ENCODE data around the gene FLG2.
"Not testable (repeated sequence)": the region's sequence is repeated elsewhere in the genome, so short reads cannot be mapped to it uniquely, and the experiment has no call there.

FLG2 gene

DNA sequence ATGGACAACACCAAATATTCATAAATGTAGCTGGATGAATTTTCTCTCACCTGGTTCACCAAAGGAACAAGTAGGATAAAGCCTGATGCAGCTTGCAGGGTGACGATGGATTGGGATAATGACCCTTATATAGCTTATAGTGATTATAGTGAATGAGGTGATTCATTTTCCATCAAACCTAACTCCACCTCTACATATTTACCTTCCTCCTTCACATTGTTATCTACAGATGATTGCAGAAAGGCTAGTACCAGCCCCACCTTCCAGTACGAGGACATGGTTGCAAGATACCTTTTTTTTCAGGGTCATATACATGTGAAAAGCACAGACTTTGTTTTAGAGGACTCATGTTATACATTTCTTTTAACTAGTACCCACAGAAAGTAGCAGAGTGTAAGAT lies at the start of gene FLG2:
Gene FLG2, minus strand, starts transcription at position 101 of the 400 bp plus-strand sequence. CDS start 1,122 bp downstream, outside the sequence.
- DNase-seq, result no peak

DNA sequence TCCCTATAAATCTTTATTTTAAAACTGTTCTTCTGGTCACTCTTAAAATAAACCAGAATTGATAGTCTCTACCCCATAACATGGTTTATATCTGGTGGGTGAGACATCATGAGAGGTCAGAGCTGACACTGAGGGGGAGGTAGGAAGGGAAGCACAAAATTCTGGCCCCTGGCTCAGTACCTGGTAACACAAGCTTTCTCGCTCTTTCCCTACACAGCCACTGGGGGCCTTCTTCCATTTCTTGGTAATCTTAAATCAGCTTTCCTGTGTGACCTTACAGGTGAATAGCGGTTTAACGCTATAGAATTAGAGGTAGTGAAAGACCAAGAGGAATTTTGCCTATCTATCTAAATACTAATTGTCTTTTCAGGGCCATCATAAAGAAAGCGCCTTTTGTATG lies 48.9 kb upstream of the FLG2 start:
- no peak for DNase-seq

DNA sequence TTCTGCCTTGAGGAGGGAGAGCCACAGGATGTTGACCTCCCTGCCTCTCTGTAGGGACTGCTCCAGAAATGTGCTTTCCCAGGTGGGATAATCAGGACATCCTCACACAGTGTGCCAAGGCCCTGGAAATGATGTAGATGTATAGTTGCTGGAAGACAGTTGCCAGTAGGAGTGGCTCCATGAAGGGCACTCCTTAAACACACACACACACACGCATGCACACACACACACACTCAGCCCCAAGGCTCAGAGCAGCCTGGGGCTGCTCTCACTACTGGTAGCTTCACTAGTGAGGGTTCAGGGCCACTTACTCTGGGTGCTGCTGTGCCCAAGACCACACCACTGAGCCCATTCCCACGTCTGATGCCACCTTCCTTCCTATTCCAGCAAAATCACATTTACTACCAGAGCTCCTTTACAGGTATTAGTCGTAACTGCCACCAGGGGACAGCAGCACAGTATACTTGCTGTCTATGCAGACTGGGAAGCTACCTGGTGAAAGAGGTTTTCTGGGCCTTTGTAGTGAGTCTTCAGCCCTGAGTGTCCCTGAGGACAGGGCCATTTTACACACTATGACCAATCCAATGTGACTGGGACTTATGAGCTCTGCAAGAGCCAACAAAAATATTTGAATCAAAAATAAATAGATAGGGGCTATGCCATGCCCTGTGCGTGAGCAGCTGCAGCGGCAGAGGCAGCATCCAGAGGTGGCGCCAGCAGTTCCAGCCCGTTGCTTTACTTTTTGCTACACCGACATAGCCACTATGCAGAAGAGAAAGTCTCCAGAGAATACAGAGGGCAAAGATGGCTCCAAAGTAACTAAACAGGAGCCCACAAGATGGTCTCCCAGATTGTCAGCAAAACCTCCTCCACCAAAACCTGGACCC lies 39.2 kb upstream of the FLG2 start:
- DNase-seq, result no peak

DNA sequence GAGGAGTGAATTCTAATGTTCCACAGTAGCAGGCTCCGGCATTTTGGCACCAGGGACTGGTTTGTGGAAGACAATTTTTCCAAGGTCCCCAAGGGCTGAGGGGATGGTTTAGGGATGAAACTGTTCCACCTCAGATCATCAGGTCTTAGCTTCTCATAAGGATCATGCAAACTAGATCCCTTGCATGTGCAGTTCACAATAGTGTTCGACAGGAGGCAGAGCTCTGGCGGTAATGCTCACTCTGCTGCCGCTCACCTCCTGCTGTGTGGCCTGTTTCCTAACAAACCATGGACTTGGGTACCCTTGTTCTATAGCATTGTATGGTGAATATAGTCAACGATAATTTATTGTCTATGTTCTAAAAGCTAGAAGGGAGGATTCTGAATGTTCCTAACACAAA lies 37.7 kb upstream of the FLG2 start:
- no peak for DNase-seq

DNA sequence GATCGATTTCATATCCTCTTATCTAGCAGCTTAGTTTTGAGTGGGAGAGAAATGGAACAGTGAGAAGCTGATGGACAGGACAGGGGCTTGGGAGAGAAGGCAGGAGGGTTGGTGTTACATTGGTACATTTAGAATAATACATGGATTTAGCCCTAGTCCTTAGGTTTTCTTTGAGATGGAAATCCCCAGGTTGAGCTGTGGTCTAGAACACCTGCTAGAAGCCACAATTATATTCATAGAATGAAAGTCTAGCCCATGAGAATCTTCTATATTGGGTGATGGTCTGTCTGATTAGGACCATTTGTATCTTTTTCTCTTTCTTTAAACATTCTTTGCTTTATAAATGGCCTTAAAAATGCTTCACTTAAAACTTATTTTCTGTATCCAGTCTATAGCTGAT lies 34.3 kb upstream of the FLG2 start:
- no peak for DNase-seq

DNA sequence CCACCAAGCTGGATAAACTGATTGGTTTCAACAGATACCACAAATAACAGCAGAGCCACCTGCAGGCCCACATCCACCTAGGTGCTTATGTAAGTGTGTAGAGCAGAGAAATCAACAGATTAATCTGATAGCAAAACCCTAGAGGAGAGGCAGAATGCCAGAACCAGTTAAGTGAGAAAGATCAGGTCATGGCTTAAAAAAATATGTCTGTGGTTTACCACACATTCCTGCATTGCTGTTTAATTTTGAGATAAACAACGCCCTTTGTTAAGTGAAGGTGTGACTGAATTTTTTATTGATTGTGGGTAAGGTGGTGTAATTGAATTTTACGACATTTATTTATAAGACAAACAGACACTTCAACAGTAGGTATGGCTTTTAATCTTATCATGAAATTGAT lies 33.1 kb upstream of the FLG2 start:
- no peak for DNase-seq

DNA sequence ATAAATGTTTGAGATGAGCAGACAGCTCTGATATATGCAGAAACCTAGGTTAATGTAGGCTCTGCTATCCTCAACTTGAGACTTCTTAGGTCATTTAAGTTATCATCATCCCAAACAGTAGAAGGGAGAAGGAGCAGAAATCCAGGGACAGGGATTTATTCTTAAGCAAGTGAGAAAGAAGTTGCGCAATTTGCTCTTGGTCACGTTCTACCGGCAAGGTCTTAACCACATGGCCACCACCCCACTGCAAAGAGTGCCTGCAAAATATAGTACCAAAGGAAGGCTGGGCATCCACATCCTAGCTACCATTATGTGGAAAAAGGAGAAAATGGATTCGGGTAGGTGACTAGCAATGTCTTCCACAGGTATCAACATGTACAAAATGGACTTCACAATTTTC lies 29.1 kb upstream of the FLG2 start:
- no peak for DNase-seq

DNA sequence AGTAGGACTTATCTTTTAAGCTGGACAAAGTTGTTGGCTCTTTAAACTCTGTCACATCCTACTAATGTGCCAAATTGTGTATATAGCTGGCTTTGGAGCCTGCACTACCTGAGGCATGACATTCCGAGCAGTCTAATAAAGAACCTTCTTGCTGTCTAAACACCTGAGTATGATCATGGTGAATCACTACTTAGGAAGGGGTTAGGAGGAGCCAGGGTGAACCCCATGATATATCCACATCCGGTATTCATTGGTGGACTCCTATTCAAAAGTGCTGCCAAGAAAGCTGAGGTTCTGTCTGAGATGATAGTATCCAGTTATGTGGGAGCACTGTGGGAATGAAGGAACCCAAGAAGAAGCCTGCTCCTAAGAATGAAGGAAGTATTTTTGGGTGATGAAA lies 27.1 kb upstream of the FLG2 start:
- DNase-seq, result no peak

DNA sequence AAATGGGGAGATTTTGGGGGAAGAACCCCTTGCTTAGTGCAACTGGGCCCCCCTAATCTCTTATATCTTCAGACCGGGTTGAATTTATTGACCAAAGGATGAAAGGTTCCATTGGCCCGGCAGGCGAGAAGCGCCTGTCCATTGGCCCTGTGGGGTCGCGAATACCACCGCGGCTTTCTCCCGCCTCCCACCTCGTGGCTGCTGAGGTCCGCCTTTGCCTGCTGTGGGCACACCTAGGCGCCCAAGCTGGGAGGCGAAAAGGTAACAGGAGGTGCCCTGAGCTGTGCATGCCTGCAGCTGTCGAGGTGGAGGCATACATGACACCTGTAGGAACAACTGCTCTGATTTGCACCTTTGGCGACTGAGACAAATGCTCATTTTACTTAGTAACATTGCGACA lies 21.1 kb upstream of the FLG2 start:
- DNase-seq, result no peak

DNA sequence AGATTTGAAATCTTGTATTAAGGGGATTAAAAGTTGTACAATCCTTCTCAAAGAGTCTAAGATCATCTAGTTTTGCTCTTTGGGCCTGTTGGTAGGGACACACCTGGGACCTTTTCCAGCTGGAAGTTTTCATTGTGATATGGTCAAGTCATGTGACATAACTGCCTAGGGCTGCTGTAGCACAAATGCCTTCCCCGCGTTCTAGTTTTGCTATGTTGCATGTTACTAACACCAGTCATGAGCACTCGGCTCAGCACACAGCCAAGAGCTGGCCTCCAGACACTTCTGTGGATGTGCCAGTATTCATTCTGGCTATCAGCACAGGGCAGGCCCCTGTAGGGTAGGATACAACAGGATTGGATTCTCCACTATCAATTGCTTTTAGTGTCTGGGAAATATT lies 14.6 kb upstream of the FLG2 start:
- no peak for DNase-seq

DNA sequence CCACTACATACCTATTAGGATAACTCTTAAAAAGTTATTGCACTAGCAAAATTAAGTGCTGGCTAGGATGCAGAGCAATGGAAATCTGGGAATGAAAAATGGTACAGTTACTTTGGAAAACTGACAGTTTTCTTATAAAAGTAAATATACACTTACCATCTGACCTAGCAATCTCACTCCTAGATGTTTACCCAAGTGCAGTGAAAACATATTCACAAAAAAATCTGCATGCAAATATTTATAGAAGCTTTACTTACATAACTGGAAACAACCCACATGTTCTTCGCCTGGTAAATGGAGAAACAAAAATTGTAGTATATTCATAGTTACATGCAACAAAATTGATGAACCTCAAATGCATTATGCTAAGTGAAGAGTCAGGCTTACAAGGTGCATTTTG lies 12.9 kb upstream of the FLG2 start:
- no peak for DNase-seq

DNA sequence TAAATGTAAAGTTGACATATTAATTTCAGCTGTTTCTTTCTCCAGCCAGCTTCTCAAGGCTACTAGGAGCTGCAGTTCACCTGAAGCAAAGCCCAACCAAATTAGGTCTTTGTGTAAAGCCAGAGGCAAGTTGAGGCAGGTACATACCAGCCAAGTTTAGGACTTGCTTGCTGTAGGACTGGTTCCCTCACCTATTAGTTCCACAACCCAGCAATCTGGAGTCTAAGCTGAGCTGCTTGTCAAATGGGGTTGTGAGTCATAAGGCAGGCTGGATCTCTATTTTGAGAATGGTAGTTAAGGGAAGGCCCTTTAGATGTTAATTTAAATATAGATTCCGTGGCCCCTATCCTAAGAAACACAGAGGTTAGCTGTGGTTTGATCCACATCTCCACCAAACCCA lies 7.6 kb upstream of the FLG2 start:
- no peak for DNase-seq

DNA sequence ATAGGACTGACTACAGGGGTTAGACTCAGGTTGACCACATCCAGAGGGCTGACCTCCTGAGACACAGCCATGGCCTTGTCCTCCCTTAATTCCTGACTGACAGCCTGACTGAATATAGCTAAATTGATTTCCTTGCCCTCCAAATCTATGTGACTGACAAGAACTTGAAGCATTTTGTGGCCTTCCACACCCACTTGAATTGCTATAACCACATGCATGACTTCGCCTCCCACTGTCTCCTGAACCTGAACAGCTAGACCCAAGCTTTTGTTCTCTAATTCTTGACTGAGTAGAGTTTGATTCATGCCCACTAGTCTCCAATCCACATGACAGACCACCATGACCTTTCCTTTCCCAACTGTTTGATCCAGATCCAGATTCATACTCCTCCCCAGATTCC lies 3.1 kb downstream of the FLG2 start:
- DNase-seq, result no peak

DNA sequence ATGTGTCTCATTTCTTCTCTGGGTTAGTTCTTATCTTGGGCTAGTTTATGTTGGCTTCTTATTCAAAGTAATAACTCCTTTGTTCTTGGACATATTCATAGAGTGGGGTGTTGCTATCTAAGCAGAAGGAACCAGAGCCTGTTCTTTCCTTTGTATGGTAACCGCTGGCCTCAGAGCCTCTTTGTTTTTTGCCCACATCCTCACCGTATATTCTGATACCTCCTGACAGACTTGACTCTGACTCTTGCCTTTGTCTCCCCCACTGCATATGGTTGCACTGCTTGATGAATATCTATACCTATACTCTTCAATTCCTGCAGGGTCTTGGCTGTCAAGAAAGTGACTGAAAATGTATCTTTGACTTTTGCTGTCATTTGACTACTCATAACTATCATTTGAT lies 10.2 kb downstream of the FLG2 start:
- no peak for DNase-seq

DNA sequence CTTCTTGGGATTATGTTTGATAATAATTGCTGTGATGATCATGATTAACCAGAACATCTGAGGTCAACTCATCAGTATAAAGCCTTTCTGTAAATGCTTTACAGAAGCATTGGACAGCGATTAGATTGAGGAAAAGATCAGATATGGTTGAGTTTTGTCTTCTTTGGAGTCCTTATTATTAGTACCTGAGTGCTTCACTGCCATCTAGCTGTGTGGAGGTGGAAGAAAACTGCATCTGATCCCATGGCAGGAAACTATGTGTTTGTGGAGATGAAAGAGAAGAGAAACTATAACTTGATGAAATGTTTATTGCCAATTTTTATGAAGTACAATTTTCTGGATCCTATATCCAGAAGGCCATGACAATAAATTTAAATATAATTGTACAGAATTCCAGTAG lies 11.4 kb downstream of the FLG2 start:
- no peak for DNase-seq

DNA sequence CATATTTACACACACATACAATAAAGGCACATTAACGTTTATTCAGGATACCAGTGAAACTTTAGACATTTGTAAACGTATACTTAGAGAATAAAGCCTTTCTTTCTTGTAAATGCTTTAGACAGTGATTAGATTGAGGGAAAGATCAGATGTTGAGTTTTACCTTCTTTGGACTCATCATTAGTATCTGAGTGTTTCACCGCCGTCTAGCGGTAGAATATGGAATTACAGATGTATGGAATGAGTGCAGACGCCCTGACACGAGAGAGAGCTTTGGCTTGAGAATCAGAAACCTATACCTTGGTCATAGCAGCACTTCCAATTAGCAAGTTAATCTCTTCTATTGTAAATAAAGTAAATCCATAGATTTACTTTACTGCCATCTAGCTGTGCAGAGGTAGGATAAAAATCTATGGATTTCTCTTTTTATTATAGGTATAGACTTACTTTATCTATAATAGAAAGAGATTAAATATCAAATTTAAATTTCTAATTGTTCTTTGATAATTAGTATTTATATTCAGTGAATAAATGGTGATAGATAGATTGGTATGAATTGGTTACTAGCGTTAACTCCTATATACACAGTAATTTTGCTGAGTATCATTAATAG lies 12.6 kb downstream of the FLG2 start:
- peak; percentile 57 for DNase-seq

DNA sequence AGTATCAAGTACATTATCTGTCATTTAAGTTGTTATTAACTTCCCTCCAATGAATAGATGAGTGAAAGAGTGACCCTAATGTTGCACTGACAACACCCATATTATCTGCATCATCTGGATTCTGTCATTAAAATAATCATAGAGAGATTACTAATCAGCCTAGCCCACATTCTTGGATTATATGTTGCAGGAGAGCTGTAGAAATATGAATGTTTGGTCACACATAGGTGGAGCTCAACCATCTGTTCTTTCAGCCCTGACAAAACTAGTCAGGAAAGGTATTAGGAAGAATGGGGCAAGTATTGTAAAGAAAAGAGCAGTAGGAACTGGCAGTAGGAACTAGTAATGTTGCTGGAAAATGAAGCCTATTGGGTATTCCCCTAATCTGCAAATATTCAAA lies 15.4 kb downstream of the FLG2 start:
- DNase-seq, result no peak

DNA sequence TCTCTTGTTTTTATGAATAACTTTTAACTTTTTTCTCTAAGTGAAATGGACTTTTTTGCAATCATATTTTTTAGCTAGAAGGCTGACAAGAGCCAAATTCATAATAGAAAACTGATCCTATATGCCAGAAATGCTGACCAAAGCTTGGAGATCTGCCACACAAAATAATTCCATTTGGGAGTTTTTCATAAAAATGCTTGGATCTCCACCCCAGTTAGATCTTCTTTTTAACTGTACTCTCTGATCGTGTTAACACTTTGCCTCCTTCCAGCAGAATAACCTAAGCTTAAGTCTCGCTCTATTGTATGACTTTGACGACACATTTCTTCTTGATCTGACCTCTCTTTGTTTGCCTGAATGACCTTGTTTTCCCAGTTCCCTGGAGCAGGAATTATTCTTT lies 16.8 kb downstream of the FLG2 start:
- no peak for DNase-seq

DNA sequence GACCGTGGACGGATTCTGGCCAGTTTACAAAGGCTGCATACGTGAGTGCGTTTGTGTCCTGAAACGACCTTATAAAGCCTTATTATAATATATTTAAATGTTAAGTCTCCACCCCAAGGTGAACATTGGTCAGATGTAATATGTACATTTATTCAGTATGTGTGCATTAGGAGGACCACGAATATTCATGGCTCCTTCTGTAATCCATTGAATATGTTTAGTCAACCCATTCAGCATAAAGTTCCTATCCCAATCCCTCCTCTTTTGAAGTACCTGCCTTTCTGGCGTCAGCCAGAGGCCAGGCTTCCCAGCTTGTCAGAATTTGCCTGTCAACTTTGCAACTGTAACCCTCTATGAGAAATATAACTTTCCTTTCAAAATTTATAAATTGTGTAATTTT lies 24.4 kb downstream of the FLG2 start:
- no peak for DNase-seq

DNA sequence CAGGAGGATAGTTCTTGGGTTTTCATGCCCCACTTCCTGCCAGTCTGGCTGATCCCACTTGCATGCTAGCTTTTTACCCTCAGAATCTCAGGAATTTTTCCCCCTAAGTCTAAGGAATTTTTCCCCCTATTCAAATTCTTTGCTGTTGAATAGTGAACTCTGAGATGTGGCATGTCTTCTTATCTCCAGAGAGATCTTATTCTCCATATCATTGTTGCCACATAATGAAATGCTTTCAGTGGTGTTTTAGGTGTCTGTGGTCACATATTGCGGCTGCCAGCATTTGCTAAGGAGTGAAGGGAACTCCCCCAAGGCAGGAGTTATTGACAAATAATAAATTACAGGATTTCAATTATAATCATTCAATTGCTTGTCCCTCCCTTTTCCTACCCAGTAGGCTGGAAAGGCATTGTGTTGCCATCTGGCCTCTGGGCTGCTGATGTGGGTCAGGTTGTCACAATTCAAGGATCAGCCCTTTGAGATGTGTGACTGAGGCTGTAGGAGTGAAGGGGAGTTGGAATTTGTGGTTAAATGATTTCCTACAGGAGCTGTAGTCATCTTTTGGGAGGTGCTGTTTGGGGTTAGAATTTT lies 30.9 kb downstream of the FLG2 start:
- DNase-seq, result no peak

DNA sequence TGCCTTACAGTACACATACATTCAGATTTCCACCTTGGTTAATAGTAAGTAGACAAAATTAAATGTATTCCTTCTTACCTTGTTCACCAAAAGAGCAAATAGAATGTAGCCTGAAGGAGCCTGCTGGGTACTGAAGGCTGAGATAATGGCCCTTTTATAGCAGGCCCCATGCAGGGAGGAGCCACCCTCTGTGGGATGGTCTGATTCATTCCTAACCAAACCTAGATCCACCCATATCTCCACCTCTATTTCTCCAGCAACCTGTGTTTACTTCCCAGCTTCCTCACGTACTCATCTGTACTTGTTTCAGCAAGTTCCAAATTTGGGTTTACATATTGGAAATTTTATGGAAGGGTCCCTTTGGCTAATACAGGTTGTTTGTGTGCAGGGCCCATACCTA lies 34.7 kb downstream of the FLG2 start, which contains the start of gene FLG:
Gene FLG, minus strand, starts transcription at position 129 of the 400 bp plus-strand sequence. CDS start 9,783 bp downstream, outside the sequence.
- DNase-seq, result no peak

DNA sequence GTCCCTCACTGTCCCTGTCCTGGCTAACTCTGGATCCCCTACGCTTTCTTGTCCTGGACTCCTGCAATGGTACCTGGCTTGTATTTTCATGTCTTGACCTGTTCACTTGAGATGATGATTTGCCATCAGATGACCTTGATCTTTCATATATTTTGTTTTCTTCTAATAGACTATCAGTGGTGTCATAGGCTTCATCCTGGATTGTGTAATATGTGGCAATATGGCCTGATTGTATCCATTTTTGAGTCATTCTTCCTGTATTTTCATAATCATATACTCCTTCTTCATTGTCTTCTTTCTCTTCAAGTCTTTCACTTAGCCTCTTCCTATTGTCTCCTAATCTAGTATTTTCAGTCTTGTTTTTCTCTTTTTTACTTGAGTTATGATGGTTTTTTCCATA lies 45.8 kb downstream of the FLG2 start:
- no peak for DNase-seq

DNA sequence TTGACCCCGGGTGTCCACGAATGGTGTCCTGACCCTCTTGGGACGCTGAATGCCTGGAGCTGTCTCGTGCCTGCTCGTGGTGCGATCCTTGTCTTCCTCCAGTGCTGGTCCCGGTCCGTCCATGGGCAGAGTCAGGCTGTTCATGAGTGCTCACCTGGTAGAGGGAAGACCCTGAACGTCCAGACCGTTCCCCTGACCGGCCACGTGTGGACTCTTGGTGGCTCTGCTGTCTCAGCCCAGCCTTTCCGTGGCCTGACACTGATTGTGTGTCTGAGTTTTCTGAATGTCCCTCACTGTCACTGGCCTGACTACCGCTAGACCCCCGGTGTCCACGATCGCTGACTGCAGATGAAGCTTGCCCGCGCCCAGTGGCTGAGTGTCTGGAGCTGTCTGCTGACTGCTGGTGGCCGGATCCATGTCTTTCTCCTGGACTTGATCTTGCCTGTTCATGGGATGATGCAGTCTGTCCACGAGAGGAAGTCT lies 46.4 kb downstream of the FLG2 start:
- no peak for DNase-seq

DNA sequence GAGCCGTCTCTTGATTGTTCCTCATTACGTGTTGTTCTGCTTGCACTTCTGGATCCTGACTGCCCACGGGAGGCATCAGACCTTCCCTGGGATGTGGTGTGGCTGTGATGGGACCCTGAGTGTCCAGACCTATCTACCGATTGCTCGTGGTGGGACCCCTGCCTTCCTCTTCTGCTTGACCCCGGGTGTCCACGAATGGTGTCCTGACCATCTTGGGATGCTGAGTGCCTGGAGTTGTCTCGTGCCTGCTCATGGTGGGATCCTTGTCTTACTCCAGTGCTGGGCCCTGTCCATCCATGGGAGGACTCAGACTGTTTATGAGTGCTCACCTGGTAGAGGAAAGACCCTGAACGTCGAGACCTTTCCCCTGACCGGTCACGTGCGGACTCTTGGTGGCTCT lies 47.6 kb downstream of the FLG2 start:
- not testable (repeated sequence) for DNase-seq
